ENCODE measurements around the gene LRRFIP1.
A peak's percentile ranks its signal among the peaks of the same experiment; 100 is the strongest.

LRRFIP1 gene

GRCh38 chr2:237723602-237724001 lies 96.2 kb downstream of the LRRFIP1 start:
- peak; percentile 75 for TF ChIP-seq POLR2AphosphoS5 (IDR thresholded peaks at IDR 0.05; ENCODE audit: low read depth)
- no peak for TF ChIP-seq GABPA (IDR thresholded peaks at IDR 0.05; ENCODE audit: low read depth)
- no peak for TF ChIP-seq REST (IDR thresholded peaks at IDR 0.05; ENCODE audit: insufficient replicate concordance, low read depth)
- no peak for TF ChIP-seq SPI1 (IDR thresholded peaks at IDR 0.05; ENCODE audit: borderline replicate concordance, low read depth)
- DNase-seq (ENCODE audit: low read depth in 1 of 2, low spot score in 1 of 2), result peak in 1 of 2 experiments; percentile 48
- H3K27me3 ChIP-seq (ENCODE audit: insufficient read depth, poor library complexity, severe bottlenecking), result no peaks in the 10 kb centered on the region
- no peak overlapping the region for H3K4me3 ChIP-seq (replicated peaks; ENCODE audit: insufficient read depth, low read length)
- H3K27ac ChIP-seq (replicated peaks), result no peak overlapping the region

- no peak for DNase-seq (ENCODE audit: low read depth in 1 of 2, low spot score in 1 of 2)
These were observed 97.6 kb downstream of the LRRFIP1 start for GRCh38 chr2:237724811-237725478.

GRCh38 chr2:237725661-237726060 lies 98.3 kb downstream of the LRRFIP1 start:
- DNase-seq (ENCODE audit: low read depth in 1 of 2, low spot score in 1 of 2), result peak in 1 of 2 experiments; percentile 87
- H3K4me3 ChIP-seq (replicated peaks; ENCODE audit: insufficient read depth, low read length), result no peak overlapping the region
- TF ChIP-seq SPI1 (IDR thresholded peaks at IDR 0.05; ENCODE audit: borderline replicate concordance, low read depth) (peak; percentile 89), POLR2AphosphoS5 (IDR thresholded peaks at IDR 0.05; ENCODE audit: low read depth) (no peak)
- no peak overlapping the region; the same call in 1 of the 2 replicates for H3K27ac ChIP-seq (replicated peaks)
- H3K27me3 ChIP-seq (ENCODE audit: insufficient read depth, poor library complexity, severe bottlenecking), result no peaks in the 10 kb centered on the region

More at GRCh38 chr2:237724811-237725478, 97.6 kb downstream of the LRRFIP1 start:
- no peak overlapping the region for H3K4me3 ChIP-seq (replicated peaks; ENCODE audit: insufficient read depth, low read length)
- no peaks in the 10 kb centered on the region for H3K27me3 ChIP-seq (ENCODE audit: insufficient read depth, poor library complexity, severe bottlenecking)
- TF ChIP-seq SPI1 (IDR thresholded peaks at IDR 0.05; ENCODE audit: borderline replicate concordance, low read depth) (no peak), REST (IDR thresholded peaks at IDR 0.05; ENCODE audit: insufficient replicate concordance, low read depth) (no peak), POLR2AphosphoS5 (IDR thresholded peaks at IDR 0.05; ENCODE audit: low read depth) (no peak), CTCF (IDR thresholded peaks at IDR 0.05; ENCODE audit: insufficient read depth, low read length) (no peak), GABPA (IDR thresholded peaks at IDR 0.05; ENCODE audit: low read depth) (no peak)
- no peak overlapping the region; the same call in 1 of the 2 replicates for H3K27ac ChIP-seq (replicated peaks)

GRCh38 chr2:237726401-237726830 lies 99.0 kb downstream of the LRRFIP1 start:
- Histone ChIP-seq H3K4me3 (replicated peaks; ENCODE audit: insufficient read depth, low read length) (no peak overlapping the region), H3K27me3 (ENCODE audit: insufficient read depth, poor library complexity, severe bottlenecking) (no peaks in the 10 kb centered on the region), H3K27ac (replicated peaks) (no peak overlapping the region)
- TF ChIP-seq CTCF (IDR thresholded peaks at IDR 0.05; ENCODE audit: insufficient read depth, low read length) (no peak), SPI1 (IDR thresholded peaks at IDR 0.05; ENCODE audit: borderline replicate concordance, low read depth) (no peak), POLR2AphosphoS5 (IDR thresholded peaks at IDR 0.05; ENCODE audit: low read depth) (no peak), REST (IDR thresholded peaks at IDR 0.05; ENCODE audit: insufficient replicate concordance, low read depth) (no peak), GABPA (IDR thresholded peaks at IDR 0.05; ENCODE audit: low read depth) (no peak)
- DNase-seq (ENCODE audit: low read depth in 1 of 2, low spot score in 1 of 2), result no peak
